ENCODE results near the gene WWOX.

DNA sequence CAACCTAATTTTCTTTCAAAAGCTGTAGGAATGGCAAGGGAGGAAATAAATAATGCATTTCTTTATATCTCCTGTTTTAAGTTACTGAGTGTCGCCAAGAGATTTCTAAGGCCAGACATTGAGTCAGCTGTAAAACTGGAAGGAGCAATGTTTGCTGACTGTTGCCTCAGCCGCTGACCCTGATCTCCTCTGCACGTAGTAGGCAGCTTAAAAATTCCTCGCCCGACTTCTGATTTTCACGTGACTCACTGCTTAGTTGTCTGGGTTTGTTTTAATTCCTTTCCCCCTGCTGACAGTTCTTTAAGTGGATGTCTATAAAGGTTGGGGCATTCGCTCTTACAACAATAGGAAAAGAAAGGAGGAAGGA is 100.6 kb downstream of the WWOX start:
- TF ChIP-seq, protein P1, sequence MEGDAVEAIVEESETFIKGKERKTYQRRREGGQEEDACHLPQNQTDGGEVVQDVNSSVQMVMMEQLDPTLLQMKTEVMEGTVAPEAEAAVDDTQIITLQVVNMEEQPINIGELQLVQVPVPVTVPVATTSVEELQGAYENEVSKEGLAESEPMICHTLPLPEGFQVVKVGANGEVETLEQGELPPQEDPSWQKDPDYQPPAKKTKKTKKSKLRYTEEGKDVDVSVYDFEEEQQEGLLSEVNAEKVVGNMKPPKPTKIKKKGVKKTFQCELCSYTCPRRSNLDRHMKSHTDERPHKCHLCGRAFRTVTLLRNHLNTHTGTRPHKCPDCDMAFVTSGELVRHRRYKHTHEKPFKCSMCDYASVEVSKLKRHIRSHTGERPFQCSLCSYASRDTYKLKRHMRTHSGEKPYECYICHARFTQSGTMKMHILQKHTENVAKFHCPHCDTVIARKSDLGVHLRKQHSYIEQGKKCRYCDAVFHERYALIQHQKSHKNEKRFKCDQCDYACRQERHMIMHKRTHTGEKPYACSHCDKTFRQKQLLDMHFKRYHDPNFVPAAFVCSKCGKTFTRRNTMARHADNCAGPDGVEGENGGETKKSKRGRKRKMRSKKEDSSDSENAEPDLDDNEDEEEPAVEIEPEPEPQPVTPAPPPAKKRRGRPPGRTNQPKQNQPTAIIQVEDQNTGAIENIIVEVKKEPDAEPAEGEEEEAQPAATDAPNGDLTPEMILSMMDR (IDR thresholded peaks at IDR 0.05): no peak
- TF ChIP-seq POLR2A (IDR thresholded peaks at IDR 0.05): no peak
